Dermis microvascular lymphatic vessel endothelial cell (primary cell): ENCODE data around the gene ETS1. TPM values are rescaled to one million over a fixed set of nuclear protein-coding genes. Genes with fewer than 3 reads are reported as not detected.
A peak's percentile ranks its signal among the peaks of the same experiment; 100 is the strongest.

ENCODE experiments used
- DNase-seq, 2 donors: peaks; one replicate each; pipeline versions ENCODE4 v3.0.0 to v3.0.0-alpha.2; 2010; ENCODE audit warnings: low read depth in 2 of 2
- total RNA-seq: library from RNA; depleted of rRNA; stranded (reverse); fragments of >200 nt; gene quantifications from 2 replicates; pipeline ENCODE4 v1.2.1, GENCODE V29; 2014

The ETS1 gene
- total RNA-seq, 1 donor from 2014 or later = 81.3 TPM

DNA sequence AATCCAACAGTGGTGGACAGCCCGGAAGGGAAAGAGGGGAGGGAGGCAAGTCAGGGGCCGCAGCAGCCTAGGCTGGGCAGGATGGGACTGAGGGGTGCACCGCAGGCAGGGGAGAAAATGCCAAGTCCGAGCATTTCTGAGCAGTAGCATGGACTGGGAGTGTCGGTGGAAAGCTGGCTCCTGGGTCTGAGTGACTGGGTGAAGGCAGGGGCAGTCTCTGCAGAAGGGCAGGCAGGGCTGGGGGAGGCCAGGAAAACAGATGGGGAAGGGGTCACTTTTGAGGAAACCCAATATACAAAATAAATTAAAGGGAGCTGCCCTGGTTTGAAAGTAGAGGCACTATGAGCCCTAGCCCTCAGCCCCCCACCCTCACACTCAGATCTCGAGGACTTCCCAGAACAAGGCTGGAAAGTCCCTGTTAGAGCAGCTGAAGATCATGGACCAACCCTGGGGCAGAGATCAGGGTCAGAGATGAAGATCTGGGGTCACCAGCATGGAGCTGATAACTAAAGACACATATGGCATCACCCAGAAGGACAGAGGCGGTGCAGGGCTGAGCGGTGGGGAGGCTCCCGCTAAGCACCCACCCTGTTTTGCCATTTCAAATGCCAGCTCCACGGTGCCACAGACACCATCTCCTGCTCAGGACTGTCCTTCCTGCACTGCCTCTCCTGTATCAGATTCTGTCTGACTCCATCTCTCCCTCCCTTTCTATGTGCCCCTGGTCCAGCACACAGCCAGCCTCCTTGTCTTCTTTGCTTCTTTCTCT is 32.4 kb upstream of the ETS1 start:
- no peak for DNase-seq

DNA sequence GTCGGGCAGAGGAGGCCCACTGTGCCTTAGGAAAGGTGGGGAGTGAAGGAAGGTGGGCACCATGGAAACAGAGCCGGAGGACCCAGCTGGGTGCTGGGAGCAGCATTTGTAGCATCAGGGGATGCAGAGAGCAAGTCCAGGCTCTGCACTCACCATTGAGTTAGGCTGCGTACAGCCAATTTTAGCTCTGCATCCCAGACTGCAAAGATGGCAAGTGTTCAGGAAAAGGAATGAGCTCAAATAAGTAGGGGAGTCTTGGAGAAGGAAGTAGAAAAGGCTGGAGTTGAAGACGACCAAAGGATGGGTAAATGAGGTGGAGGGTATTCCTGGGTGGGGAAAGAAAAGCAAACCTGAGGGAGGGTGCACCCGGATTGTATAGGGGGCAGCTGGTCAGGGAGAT is 31.6 kb upstream of the ETS1 start:
- no peak for DNase-seq

DNA sequence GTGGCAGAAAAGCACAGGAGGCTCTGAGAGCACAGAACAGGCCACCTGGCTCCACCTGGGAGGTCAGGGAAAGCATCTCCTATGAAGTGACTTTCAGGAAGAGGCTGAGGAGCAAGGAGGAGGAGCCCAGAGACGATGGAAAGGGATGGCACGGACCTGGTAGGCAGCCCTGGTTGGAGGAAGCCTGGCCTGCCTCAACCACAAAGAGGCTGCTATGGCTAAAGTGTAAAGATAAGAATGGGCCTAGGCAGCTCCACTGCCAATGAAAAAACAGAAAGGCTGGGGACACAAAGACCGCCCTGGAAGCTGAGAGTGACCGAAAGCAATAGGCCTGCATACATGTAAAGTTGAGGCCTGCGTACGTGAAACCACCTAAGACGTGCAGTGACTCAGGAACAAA is 31.2 kb upstream of the ETS1 start:
- DNase-seq = no peak

DNA sequence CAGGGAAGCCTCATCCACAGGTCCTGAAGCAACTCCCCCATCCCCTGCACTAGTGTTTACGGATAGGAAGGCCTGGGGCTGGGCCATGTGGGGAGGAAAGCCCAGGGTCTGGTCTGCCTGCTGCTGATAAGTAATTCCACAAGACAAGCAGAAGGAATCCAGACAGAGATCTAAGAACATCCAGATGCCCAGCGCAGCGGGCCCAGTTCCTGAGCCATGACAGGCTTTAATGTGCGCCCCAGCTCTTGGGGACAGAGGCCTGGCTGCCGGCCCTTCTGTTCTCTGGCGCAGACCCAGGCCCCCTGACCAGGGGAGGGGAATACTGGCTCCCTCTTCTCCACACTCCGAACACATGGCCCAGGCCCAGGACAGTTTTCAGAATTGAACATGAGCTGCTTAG is 28.8 kb upstream of the ETS1 start:
- DNase-seq = no peak

DNA sequence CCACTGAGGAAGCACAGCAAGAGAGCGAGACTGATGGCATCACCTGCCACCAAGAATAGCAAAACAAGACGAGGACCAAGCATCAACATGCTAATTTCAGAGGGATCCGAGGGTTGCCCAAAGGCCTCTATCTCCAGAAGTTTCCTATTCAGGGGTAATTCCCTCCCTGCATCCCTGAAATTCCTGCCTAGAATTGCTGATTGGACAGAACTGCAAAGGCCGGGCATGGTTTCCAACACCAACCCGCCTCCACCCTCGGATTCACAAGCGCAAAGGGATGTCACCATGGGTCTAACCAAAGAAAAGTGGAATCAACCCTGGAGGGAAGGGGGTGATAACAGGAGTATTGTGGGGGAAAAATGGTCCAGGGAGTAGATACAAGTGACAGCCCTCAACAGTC is 28.3 kb upstream of the ETS1 start:
- DNase-seq = no peak

DNA sequence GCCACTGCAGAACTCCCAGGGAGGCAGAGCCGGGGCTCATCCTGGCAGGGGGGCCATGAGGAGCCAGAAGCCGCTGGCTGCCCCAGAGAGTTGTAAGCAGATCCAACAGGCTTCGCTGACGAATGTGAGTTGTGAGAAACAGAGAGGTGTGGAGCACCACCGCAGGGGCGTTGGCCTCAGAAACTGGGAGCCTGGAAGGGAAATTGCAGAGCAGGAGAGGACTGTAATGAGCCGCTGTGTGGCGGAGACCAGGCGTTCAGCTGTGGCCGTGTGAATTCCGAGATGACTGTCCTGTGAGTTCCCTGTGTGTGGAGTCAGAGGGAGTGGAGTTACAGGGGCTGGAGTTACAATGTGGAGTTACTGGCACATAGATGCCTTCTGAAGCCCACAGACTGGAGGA is 27.7 kb upstream of the ETS1 start:
- no peak for DNase-seq

DNA sequence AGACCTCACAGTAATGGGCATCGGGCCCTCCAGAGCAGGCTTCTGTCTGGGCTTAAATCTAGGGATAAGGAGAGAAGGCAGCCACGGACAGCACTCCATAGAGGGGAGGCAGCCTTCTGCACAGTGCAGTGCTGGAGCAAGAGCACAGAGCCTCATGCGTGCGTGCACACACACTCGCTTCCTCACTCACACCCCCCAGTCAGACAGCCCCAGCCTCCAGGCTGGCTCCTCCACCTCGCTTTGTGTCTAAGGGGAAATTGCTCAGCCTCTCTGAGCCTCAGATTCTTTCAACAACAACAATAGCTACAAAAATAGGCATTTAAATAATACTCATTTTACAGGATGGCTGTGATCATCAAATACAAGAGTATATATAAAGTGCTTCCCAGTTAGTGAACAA is 26.7 kb upstream of the ETS1 start:
- no peak for DNase-seq

DNA sequence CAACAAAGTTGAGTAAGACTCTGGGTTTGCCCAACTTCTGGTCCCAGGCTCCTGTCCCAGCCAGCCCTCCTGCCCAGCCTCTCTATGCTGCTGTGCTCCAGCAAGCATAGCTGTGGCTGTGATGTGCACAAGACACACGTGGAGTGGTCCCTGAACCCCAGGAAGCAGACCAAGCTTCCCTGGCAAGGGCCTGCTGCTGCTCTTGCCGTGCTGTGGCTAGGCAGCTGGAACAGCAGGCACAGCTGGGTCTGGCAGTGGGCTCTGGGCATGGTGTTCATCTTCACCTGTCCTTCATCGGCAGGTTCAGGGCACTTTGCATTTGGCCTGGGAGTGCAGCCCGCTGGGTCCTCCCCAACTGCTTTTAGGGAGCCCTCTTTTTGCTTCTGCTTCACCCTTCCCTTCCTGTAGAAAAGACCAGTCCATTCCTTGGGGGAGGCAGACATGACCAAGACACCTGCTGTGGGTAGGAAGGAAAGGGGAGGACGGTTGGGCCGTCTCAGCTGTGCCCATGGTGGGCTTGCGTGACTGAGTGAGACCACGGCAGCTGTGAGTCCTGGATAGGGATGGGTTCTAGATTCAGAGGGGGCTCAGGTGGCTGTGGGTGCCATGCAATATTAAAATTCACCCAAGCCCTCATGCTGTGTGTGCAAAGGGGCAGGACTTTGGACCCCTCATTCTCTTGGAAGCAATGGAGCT is 26.1 kb upstream of the ETS1 start:
- no peak for DNase-seq

DNA sequence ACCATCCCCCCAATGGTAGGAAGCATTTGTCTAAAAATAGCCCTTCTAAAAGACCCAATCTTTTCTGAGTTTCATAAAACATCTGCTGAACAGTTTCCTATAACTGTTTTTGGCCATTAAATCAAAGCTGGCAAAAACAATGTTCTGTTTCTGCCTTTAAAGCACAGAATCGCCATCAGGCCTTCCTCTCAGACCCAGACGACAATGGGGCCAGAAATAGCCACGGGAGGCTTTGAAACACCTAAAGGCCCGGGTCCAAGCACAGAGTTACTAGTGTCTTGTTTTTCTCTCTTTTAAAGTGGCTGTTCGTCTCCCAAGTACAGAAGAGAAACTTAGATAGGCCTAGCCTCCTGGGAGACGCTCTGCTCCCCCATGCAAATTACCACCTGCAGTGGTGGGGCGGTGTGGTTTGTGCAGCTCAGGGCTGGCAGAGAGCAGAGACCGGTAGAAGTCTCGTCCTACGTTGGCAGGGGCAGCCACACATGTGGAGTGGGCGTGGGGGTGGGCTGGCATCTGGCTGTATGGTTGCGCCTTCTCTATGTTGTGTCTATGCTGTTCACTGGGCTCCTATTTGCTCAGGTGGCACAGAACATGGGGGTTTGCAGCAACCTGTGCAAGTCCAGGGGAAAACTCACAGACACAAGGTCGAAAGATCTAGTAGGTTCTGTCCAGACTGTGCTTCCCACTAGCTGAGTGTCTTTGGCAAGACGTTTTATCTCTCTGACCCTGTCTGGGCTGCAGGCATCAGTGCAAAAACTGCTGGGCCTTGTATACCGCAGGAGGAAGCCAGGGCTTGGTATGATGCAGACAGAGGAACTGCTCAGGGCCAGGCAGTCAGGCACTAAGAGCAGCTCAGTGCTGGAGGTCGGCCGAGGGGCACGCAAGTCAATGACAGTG is 23.6 kb upstream of the ETS1 start:
- peak; percentile 68 to 86 for DNase-seq

DNA sequence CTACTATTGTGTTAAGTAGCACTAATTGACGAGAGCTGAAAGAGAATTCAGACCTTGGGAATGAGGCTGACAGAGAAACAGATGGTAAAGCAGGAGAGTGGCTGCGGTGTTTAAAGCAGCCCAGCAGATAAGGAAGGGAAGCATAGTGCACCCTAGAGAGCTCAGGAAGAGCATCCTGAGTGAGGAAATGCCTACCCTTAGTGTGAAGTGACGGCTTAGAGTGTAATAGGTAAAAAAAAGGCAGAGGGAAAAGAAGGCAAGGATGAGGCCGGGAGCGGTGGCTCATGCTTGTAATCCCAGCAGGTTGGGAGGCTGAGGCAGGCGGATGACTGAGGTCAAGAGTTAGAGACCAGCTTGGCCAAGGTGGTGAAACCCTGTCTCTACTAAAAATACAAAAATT is 22.4 kb upstream of the ETS1 start:
- no peak for DNase-seq

DNA sequence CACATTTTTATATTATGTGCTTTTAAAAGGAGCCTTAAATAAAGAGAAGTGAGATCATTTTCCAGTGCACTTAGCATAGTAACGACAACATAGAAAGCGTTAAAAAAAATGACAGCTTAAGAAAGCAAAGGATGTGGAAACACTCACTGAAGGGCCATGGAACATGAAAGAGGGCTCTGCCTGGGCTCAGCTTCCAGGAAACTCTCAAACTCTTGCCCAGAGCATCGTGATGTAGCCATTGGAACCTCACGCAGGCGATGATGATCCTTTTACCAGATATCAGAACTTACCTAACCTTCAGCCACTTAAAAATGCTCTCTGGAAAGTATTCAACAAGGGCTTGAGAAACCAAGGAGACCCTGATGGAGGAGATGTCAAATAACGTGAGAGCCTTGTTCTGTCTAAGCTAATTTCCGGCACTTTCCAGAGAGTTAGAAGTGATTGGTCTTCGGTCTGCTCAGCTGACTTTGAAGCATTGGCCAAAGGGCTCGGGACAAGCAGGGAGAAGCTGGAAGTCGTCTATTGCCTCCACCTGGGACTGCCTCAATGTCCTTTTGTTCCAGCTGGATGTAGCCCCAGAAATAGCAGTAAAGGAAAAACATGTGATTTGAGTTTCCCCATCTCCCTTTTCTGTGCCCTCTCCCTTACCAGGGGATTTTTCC is 21.5 kb upstream of the ETS1 start:
- DNase-seq = no peak

DNA sequence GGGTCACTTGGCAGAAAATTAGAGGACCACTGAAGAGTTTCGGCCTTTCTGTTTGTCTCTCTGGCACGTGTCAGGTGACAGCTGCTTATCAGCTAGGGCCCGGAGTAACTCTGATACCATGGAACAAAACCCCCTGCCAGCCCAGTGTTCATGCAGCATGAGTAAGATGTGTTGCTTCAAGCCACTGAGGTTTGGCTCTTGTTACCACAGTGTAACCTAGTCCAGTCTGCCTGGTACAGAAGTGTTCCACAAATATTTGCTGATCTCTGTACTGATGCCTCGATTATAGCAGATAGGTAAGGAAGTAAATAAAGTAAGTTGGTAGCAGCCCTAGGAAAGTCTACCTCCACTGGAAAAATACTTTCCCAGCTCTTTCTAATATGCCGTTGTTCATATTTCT is 20.5 kb upstream of the ETS1 start:
- no peak for DNase-seq

DNA sequence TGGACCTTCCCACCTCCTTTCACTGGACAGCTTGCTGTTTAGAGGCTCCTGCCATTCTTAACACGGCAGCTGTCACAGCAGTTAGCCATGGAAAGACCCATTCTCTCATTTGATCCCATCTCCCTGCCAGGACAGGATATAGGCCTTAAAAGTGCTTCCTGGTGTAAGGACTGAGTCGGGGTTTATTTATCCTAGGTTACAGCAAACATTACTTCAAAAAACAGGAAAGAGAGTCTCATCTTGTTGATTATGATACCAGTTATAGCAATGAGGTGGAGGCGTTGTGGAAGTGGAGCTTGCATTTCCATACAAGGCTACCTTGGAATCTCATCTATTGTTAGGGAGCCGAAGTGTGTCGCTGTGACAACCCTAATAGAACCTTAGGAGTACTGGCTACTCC is 17.4 kb upstream of the ETS1 start:
- DNase-seq = peak; percentile 96 to 98

DNA sequence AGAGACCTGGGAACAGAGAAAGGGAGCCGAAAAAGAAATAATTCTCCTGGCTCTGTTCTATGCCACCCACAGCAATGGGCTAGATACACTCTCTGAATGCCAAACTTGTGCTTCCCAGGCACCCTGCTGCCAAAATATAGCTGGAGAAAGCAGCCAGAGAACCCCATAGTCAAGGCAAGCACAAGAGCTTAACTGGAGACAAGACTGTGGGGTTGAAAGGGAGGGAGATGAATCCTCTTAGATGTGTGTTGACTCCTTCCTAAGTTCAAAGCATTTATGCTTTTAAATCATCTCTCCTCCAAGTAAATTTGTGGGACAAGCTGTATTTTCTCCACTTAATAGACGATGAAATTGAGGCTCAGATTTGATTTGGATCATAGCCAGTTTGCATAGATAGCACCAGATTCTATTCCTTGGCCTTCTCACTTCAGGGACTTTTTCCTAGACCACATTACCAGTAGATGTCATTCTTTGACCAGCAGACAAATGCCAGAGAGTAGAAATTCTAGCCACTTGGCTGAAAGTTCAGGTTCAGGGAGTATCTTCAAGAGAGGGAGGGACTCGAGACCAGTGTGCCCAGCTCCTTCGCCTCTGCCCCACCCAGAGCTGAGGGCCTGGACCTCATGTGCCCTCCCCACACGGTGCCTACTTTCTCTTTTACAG is 16.5 kb upstream of the ETS1 start:
- no peak for DNase-seq

DNA sequence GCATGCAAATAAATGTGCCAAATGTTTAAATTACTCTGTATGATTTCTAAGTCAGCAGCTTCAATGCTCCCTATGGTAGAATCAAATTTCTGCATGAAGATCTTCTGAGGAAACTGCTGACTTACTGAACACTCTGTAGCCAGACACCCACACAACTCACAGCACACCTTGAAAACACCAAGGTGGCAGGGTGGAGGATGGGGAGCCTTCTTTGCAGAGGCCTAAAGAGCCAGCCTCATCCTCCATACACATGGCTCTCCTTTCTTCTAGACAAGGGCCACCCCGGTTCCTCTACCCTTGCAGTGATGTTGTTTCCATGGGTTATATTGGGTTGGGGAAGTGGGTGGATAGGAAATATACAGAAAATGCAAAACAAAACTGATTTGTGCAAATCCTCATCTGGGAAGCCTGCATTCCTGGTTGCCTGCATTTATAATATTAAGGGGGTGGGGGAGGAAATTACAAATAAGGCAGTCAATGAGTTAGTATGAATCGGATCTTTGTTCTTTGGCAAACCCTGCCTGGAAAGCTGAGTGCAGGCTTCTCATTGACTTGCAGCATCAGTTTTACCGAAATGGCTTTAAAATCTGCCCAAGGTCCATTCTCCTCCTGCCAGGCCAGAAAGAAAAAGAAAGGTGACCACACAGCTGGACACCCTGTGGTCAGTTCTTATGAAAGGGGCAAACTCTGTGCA is 15.8 kb upstream of the ETS1 start:
- DNase-seq = no peak

DNA sequence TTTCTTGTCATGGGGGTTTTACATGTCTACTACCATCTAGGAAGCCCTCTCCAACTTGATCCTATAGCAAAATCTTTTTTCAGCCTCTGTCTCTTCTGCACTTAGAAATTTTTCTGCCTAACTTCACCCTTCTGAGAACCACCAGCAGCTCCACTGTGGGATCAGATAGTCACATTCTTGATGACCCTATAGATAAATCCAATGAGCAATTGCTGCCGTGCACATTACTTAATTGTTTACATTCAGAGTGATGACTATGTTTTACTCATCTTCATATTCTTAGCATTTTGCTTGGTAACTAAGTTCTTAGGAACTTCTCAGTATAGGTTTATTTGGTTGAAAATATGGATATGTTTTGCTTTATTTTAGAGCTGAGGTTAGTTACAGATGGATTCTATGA is 12.4 kb upstream of the ETS1 start:
- no peak for DNase-seq

DNA sequence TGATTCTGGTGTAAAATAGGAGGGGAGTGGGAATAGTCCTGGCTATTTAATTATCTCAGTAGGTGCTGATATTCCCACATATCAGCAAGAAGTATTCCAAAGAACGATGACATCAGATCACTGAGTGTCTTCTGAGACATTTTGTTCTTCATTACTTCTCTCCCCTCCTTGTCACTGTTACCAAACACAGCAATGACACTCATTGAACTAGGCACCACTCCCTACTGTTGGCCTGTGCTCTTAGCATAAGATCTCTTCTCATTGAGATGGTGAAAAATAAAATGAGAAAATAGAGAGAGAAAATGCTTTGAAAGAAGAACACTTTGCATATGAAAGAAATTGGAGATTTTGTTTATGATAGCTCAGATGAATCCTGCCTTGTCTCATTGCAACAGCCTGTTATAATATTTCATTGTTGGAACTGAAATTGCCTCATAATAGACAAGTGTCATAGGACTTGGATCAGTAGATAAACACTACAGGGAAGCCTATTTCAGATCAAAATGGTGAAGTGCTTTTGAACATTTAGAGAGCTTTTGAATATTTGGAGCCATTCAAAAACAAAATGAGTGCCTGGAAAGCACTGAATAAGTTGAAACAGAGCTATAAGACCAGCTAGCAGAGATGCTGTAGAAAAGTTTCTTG is 11.3 kb upstream of the ETS1 start:
- DNase-seq = no peak

DNA sequence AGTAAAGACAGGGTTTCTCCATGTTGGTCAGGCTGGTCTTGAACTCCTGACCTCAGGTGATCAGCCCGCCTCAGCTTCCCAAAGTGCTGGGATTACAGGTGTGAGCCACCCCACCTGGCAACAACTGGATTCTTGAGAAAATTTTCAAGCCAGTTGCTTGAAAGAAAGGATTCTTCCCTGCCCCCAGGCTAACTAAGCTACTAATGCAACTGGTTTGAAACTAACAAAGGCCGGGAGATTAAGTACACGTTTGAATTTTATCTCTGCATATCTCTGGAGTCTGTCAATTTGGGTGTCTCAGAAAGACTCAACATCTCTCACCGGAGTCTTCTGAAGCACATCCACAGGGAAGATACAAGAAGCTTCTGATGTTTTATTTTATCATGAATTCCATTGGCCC is 10.7 kb upstream of the ETS1 start:
- no peak for DNase-seq

DNA sequence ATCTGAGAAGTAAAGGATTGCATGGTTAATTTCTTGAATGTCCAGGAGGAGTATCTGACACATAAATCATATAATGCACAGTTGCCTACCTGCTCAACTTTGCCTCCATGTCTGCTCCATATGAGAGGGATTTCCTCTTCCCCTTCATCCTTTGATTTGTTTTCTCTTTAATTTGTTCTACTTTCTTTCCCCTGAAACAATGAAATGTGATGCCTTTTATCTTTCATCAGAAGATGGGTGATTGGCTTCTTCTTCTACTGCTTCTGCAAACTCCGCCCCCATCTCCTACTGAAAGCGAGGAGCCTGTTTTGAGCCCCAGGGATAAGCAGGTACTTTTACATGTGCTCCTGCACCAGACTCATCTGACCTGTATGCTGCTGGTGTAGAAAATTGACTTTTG is 9.9 kb upstream of the ETS1 start:
- no peak for DNase-seq

DNA sequence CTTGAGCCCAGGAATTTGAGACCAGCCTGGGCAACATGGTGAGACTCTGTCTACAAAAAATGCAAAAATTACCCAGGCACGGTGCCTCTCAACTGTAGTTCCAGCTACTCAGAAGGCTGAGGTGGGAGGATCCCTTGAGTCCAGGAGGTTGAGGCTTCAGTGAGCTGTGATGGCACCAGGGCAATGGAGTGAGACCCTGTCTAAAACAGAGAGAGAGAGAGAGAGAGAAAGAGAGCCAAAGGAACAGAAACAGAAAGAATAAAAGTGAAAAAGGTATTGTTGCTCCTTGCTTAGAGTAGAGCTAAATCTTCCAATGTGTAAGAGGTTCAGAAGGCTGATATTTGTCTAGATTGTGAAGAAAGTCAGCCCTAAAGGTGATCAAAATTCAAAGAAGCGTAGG is 8.9 kb upstream of the ETS1 start:
- DNase-seq = no peak
